HCT116 (cell line): ENCODE measurements around the gene TMEM169.

Experiments
- CEBPB ChIP-seq: IDR thresholded peaks from 2 replicates; pipeline ENCODE4 v1.6.1; 2012; ENCODE audit warnings: low read depth
- POLR2A ChIP-seq: IDR thresholded peaks from 2 replicates; pipeline ENCODE4 v1.7.0; 2011; ENCODE audit warnings: borderline replicate concordance; ENCODE audit not compliant: insufficient read depth, insufficient read length; ENCODE audit errors: extremely low read depth
- SP1 ChIP-seq: IDR thresholded peaks from 2 replicates; pipeline ENCODE4 v1.6.1; 2012; ENCODE audit warnings: low read depth
- TF ChIP-seq, protein P1 (sequence below), 3 experiments: fragments of 200-600 bp in 1 of 3; sonication (generic) in 1 of 3; IDR thresholded peaks in 2 of 3; conservative IDR thresholded peaks in 1 of 3; 2 replicates each; pipeline ENCODE4 v1.5.1; 2012 to 2017; ENCODE audit warnings: low read depth in 2 of 3, low read length in 2 of 3, antibody characterized with exemption in 1 of 3, borderline replicate concordance in 1 of 3, control low read depth in 1 of 3, mild to moderate bottlenecking in 1 of 3, mixed read lengths in 1 of 3, mixed run types in 1 of 3, moderate library complexity in 1 of 3; ENCODE audit not compliant: insufficient read depth in 1 of 3
- TF ChIP-seq, protein P2 (sequence below): IDR thresholded peaks from 2 replicates; pipeline ENCODE4 v1.6.1; 2012

DNA sequence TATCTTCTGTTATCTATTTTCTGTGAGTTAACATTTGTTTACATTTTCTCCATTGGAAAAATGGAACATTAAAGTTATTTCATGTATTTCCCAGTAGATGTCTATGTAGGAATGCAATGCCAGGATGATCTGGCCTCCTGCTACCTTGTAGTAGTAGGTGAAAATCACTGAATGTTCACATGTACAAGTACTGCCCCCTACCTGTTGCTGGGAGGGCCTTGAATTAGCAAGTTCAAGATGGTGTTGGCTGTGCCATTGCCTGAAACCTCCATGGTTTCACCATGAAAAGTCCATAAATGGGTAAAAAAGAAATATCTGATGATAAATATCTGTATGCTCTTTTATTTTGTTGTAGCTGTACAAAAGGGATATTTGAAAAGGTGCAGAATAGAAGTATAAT lies 58.2 kb downstream of the TMEM169 start:
- TF ChIP-seq, protein P1, sequence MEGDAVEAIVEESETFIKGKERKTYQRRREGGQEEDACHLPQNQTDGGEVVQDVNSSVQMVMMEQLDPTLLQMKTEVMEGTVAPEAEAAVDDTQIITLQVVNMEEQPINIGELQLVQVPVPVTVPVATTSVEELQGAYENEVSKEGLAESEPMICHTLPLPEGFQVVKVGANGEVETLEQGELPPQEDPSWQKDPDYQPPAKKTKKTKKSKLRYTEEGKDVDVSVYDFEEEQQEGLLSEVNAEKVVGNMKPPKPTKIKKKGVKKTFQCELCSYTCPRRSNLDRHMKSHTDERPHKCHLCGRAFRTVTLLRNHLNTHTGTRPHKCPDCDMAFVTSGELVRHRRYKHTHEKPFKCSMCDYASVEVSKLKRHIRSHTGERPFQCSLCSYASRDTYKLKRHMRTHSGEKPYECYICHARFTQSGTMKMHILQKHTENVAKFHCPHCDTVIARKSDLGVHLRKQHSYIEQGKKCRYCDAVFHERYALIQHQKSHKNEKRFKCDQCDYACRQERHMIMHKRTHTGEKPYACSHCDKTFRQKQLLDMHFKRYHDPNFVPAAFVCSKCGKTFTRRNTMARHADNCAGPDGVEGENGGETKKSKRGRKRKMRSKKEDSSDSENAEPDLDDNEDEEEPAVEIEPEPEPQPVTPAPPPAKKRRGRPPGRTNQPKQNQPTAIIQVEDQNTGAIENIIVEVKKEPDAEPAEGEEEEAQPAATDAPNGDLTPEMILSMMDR (IDR thresholded peaks at IDR 0.05 in 2 of 3, conservative IDR thresholded peaks at IDR 0.05 in 1 of 3; ENCODE audit: borderline replicate concordance in 1 of 3, insufficient read depth in 1 of 3, low read depth in 2 of 3, low read length in 2 of 3): peak; percentile 14 to 60 (median 50); a peak in 4 of 6 replicates
- no peak for TF ChIP-seq CEBPB
- TF ChIP-seq POLR2A: no peak
- TF ChIP-seq, protein P2, sequence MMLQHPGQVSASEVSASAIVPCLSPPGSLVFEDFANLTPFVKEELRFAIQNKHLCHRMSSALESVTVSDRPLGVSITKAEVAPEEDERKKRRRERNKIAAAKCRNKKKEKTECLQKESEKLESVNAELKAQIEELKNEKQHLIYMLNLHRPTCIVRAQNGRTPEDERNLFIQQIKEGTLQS: no peak
- no peak for TF ChIP-seq SP1
